ENCODE results near the gene RPS26. TPM values are rescaled to one million over a fixed set of nuclear protein-coding genes. Genes with fewer than 3 reads are reported as not detected.

Gene RPS26
- total RNA-seq, 2 experiments from 2014 or later = 29.7 to 29.8 TPM

- intact Hi-C loops (cut with micrococcal nuclease) = no loop called here
- Mint-ChIP-seq H3K4me1 (ENCODE audit: low read depth) (peaks cover 61% of the 10 kb centered on the region), H3K9me3 (no peaks in the 10 kb centered on the region), H3K4me3 (peak overlapping the region; percentile 28), H3K36me3 (ENCODE audit: low read depth) (peaks cover 66% of the 10 kb centered on the region), H3K27ac (peak overlapping the region; percentile 89), H3K27me3 (no peaks in the 10 kb centered on the region)
- peak; percentile 76 for DNase-seq
- ATAC-seq = peak; percentile 60
- TF ChIP-seq, protein P1, sequence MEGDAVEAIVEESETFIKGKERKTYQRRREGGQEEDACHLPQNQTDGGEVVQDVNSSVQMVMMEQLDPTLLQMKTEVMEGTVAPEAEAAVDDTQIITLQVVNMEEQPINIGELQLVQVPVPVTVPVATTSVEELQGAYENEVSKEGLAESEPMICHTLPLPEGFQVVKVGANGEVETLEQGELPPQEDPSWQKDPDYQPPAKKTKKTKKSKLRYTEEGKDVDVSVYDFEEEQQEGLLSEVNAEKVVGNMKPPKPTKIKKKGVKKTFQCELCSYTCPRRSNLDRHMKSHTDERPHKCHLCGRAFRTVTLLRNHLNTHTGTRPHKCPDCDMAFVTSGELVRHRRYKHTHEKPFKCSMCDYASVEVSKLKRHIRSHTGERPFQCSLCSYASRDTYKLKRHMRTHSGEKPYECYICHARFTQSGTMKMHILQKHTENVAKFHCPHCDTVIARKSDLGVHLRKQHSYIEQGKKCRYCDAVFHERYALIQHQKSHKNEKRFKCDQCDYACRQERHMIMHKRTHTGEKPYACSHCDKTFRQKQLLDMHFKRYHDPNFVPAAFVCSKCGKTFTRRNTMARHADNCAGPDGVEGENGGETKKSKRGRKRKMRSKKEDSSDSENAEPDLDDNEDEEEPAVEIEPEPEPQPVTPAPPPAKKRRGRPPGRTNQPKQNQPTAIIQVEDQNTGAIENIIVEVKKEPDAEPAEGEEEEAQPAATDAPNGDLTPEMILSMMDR (IDR thresholded peaks at IDR 0.05) = no peak
- ChIA-PET CTCF (interaction anchor here (4.2 kb wide), 1 partner anchor 36 kb away, joined by 18 read pairs; no protein-coding TSS in a partner anchor), POLR2A (no interaction called here)
Observed at GRCh38 chr12:56031987-56032386, 9.7 kb upstream of the RPS26 start.

GRCh38 chr12:56034586-56035332 is 7.0 kb upstream of the RPS26 start:
- ChIA-PET CTCF (interaction anchor here (1.0 to 4.2 kb wide), 2 partner anchors 39 kb away, joined by 3 to 18 read pairs; no protein-coding TSS in a partner anchor), POLR2A (interaction anchor here (0.6 to 1.4 kb wide), 2 partner anchors 14 to 61 kb away, joined by 3 to 4 read pairs; no protein-coding TSS in a partner anchor)
- peak; percentile 84 for DNase-seq
- TF ChIP-seq, protein P1 (IDR thresholded peaks at IDR 0.05) = no peak
- peak; percentile 80 for ATAC-seq
- peaks cover 65% of the 10 kb centered on the region for H3K4me1 Mint-ChIP-seq (ENCODE audit: low read depth)
- H3K4me3 Mint-ChIP-seq = peak overlapping the region; percentile 41
- H3K36me3 Mint-ChIP-seq (ENCODE audit: low read depth) = peaks cover 53% of the 10 kb centered on the region
- no peaks in the 10 kb centered on the region for H3K27me3 Mint-ChIP-seq
- intact Hi-C loops (cut with micrococcal nuclease) = no loop called here
- H3K9me3 Mint-ChIP-seq = no peaks in the 10 kb centered on the region
- peak overlapping the region; percentile 92 for H3K27ac Mint-ChIP-seq

- intact Hi-C loops (cut with micrococcal nuclease) = no loop called here
- no peak for DNase-seq
- Mint-ChIP-seq H3K27ac (peak overlapping the region; percentile 36), H3K4me3 (no peak overlapping the region), H3K4me1 (ENCODE audit: low read depth) (peaks cover 62% of the 10 kb centered on the region), H3K27me3 (no peaks in the 10 kb centered on the region), H3K9me3 (no peaks in the 10 kb centered on the region), H3K36me3 (ENCODE audit: low read depth) (peaks cover 44% of the 10 kb centered on the region)
- TF ChIP-seq, protein P1 (IDR thresholded peaks at IDR 0.05) = no peak
- no peak for ATAC-seq
- ChIA-PET POLR2A (interaction anchor here (0.6 to 1.6 kb wide), 2 partner anchors 63 to 242 kb away, joined by 3 to 6 read pairs; partner anchors contain the start of gene RAB5B), CTCF (interaction anchor here (0.8 to 1.4 kb wide), 2 partner anchors 41 to 226 kb away, joined by 3 to 9 read pairs; no protein-coding TSS in a partner anchor)
Observed at GRCh38 chr12:56037161-56037560, 4.6 kb upstream of the RPS26 start.

- Mint-ChIP-seq H3K27me3 (no peaks in the 10 kb centered on the region), H3K4me1 (ENCODE audit: low read depth) (peaks cover 57% of the 10 kb centered on the region), H3K9me3 (no peaks in the 10 kb centered on the region), H3K4me3 (no peak overlapping the region), H3K27ac (peak overlapping the region; percentile 43), H3K36me3 (ENCODE audit: low read depth) (peaks cover 44% of the 10 kb centered on the region)
- TF ChIP-seq, protein P1 (IDR thresholded peaks at IDR 0.05) = no peak
- intact Hi-C loops (cut with micrococcal nuclease) = no loop called here
- ChIA-PET CTCF (interaction anchor here (0.7 to 3.8 kb wide), 6 partner anchors 9 to 300 kb away, joined by 3 to 55 read pairs (median 13); partner anchors contain the start of gene SUOX), POLR2A (interaction anchor here (0.6 to 2.9 kb wide), 3 partner anchors 64 to 1105 kb away, joined by 3 to 12 read pairs (median 6); partner anchors contain the start of genes RAB5B and RPL41)
- ATAC-seq (no peak), DNase-seq (no peak)
Observed at GRCh38 chr12:56038022-56038655, 3.6 kb upstream of the RPS26 start.
